ENCODE data around the gene SEC63.

The SEC63 gene

GRCh38 chr6:107853230-107853629, 104.8 kb downstream of the SEC63 start:
- no peak for DNase-seq

DNA sequence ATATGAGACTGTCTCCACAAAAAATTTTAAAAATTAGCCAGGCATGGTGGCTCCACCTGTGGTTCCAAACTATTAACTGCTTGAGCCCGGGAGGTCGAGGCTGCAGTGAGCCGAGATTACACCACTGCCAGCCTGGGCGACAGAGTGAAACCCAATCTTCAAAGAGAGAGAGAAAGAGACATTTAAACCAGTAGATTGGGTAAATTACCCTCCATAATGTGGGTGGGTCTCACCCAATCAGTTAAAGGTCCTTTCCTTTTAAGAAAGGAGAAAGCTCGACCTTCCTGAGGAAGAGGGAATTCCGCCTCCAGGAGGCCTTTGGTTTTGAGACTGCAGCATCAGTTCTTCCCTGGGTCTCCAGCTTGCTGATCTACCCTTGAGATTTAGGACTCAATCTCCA, 108.7 kb downstream of the SEC63 start:
- no peak for DNase-seq

DNA sequence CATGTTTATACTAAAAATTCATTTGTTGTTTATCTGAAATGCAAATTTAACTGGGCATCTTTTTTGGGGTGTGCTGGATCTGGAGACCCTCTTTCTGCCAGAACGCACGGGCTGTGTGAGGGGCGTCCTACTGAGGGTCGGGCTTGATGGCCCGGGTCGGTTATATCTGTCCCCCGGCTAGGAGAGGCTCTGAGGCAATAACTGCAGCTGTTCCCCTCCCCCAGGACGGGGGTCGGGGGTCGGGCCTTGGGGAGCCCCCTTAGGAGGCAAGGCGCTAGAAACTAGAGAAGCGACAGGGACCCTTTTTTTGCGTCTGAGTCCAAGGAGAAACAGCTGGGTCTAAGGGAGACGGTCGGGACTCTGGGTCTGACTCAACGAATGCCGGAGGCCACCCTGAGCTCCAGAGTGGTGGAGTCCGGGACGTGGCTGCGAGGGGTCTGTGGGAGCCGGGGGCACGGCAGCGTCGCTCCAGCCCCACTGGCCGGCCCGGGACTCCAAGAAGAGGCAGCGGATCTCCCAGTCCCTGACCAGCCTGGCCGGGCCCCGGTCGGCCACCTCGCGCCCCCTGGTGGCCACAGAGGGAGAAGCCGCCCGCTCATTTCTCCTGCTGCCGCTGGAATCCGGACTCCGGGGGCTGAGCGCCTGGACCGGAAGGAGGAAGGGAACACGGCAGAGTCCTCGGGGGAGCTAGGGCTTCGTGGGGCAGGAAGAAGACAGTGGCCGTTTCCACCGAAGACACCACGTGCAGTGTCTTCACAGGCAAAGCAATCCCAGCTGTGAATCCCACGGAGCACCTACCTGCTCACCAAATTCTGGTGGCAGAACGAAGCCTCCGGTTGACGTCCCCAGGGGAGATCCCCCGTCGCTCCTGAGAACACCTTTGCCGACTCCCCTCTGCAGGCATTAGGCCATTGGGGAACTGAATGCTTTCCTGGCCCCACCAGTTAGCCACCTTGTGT, 109.9 kb downstream of the SEC63 start:
- peak; percentile 85 to 93 (median 91) for DNase-seq

DNA sequence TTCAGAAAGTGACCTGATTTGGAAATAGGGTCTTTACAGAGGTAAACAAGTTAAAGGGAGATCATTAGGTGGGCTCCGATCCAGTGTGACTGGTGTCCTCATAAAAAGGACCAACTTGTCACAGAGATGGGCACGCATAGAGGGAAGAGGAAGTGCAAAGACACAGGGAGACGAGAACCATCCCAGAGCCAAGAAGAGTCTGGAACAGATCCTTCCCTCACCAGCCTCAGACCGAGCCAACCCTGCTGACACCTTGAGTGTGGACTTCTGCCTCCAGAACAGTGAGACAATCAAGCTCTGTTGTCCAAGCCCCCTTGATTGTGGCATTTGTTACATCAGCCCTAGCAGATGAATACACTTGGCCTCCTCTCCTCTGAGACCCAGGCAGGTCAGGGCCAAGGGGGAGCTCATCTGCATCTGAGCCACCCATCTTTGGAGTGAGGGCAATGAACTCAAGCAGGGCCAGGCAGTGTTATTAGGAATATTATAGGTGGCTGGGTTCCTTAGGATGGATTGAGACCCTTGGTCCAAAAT, 111.7 kb downstream of the SEC63 start:
- no peak for DNase-seq

DNA sequence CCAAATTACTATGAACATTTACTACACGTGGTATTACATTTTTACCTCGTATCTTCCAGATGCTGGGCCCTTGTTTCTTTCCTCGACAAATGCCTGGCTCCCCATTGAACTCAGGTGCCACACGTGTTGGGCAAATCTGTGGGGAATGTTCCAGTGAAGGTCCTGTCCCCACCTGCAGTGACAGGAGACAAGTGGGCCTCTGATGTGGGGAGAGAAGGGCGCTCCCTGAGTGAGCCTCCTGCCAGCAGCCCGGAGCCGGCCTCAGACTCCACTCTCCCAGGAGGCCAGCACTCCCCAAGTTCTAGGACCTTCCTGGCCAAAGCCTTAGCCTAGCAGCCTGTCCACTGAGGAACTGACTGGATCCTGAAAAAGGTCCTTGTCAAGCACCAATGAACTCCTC, 112.2 kb downstream of the SEC63 start:
- DNase-seq, result no peak

GRCh38 chr6:107843400-107843799, 114.6 kb downstream of the SEC63 start:
- DNase-seq, result peak in 3 of 4 experiments; percentile 8 to 34 (median 16)

- DNase-seq, result no peak
Observed at GRCh38 chr6:107841275-107841670, 116.7 kb downstream of the SEC63 start.

GRCh38 chr6:107840636-107841274, 117.3 kb downstream of the SEC63 start:
- DNase-seq, result no peak

DNA sequence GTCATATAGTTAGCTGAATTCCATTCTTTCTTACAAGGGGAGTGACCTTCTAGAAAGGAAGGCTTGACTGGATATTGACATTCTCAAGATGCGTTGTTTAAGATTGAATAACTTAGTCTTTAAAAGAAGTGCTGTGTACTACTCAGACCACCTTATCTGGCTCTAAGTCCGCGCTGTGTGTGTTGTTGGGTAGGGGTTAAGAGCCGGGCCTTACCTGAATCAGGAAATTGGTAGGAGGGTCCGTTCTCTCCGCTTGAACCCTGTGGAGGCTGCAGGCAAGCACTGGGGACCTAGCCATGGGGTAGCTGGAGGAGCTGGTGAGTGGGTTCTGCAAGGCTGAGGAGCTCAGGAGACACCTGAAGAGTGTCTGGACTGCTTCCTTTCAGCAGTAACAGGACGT, 124.9 kb downstream of the SEC63 start:
- no peak for DNase-seq

DNA sequence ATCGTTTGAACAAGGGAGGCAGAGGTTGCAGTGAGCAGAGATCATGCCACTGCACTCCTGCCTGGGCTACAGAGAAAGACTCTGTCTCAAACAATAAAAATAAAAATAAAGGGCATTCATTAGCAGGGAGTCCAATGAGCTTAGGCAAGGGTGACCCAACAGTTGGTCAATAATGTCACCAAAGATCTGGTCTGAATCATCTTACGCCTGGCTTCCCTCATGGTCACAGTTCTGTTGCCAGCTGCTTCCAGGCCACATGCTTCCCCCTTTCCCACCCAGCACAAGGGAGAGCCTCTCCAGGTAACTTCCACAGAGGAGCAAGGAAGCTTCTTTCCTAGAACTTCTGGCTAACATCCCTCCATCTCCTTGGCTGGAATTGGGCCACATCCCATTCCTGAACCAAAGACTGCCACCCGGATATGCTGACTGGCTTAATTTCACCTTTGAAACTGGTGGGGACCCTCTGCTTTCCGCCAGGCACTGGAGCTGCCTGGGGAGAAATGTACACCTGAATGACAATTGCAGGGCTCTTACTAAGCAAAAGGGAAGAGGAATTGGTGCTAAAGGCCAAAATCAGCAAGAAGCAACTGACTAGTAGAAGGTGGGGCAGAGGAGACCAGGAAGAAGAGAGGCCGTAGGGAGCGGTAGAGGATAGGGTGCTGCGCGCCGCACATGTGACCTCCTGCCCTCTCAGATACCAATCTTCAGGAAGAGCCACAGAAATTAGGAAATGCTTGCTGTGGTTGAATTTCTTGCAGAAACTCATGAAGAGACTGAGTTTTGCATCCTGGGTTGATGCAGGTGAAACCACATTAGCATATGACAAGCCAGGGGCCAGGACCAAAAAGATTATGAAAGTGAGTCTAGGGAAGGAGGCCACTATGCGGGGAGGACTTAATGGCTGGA, 125.6 kb downstream of the SEC63 start:
- peak in 3 of 4 experiments; percentile 23 to 44 (median 27) for DNase-seq

- DNase-seq, result no peak
Observed at GRCh38 chr6:107830060-107830459, 127.9 kb downstream of the SEC63 start.

DNA sequence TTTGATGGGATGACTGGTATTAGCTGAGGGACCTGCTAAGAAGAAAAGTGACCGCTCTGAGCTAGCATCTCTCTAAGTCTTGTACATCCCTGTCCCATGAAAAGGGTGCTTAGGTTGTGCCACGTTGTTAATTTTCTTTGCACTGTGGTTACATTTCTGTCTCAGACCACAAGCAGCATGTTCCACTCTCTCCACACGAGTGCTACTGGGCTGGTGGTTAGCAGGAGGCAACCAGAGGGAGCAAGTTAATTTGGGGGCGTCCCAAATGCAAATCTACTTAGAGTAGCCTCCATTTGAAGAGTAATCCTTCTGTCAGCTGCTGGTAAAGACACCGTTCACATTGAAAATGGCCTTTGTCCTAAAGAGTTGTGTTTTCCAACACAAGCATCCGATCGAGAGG, 130.5 kb downstream of the SEC63 start:
- DNase-seq, result no peak

GRCh38 chr6:107823047-107823557, 134.9 kb downstream of the SEC63 start:
- no peak for DNase-seq

GRCh38 chr6:107822176-107823046, 135.6 kb downstream of the SEC63 start:
- peak in 3 of 4 experiments; percentile 6 to 29 (median 18) for DNase-seq

DNA sequence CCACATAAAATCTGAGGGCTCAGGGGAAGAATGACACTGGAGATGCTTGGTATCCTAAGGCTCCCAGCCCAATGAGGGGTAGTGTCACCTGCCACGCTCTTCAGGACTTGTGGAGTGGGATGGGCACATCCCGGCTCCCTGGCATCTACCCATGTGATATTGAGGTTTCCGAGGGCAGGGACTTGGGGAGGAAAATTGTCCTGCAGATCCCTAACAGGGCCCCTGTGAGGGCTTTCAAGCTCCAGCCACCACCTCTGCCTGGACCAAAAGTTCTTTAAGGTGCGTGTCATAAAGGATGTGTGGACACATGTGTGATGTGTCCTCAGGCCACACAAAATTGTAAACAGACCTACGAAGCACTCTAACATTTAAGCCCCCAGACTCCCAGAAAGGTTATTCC, 136.4 kb downstream of the SEC63 start:
- DNase-seq, result no peak

- peak; percentile 17 to 39 (median 32) for DNase-seq
Observed at GRCh38 chr6:107820338-107821261, 137.4 kb downstream of the SEC63 start.

GRCh38 chr6:107819964-107820337, 138.1 kb downstream of the SEC63 start:
- no peak for DNase-seq

- no peak for DNase-seq
Observed at GRCh38 chr6:107819217-107819616, 138.8 kb downstream of the SEC63 start.

GRCh38 chr6:107818272-107818671, 139.7 kb downstream of the SEC63 start:
- no peak for DNase-seq

DNA sequence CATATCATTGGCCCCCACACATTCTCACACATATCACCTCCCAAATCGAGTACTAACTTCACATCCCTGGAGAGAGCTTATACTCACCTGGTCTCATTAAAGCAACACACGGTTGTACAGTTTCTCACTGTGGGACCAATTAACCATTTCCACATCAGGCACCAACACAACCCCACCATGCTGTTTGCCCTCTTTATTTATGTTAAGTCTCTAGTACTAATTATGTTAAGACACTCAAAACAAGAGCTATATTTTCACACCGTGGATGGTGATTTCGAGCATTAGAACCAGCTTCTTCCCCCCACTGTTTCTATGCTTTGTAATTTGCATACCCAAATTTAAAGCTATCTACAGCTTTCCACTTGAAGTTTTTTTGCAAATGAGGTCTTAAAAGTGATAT, 140.2 kb downstream of the SEC63 start:
- DNase-seq, result no peak
